Cardiac muscle cell (in vitro differentiated cells and primary cell): ENCODE measurements around the gene POLG. TPM values are rescaled to one million over a fixed set of nuclear protein-coding genes. Genes with fewer than 3 reads are reported as not detected.

Experiments used
- DNase-seq, 2 donors: peaks; one replicate each; pipeline versions ENCODE4 v3.0.0 to v3.0.0-alpha.2; 2010 to 2017; ENCODE audit warnings: low read depth in 1 of 2, low spot score in 1 of 2
- H3K27ac ChIP-seq: fragments of 200-600 bp; sonication (generic); 2 replicates; pipeline ENCODE4 v1.5.1; 2016
- H3K27me3 ChIP-seq: fragments of 200-600 bp; sonication (generic); 2 replicates; pipeline ENCODE4 v1.6.0; 2016; ENCODE audit warnings: control low read depth
- H3K36me3 ChIP-seq: fragments of 200-600 bp; sonication (generic); 2 replicates; pipeline ENCODE4 v1.5.1; 2016; ENCODE audit warnings: control low read depth
- H3K4me1 ChIP-seq: fragments of 200-600 bp; sonication (generic); 2 replicates; pipeline ENCODE4 v1.8.1; 2017; ENCODE audit warnings: low read depth, mild to moderate bottlenecking, mixed run types
- H3K4me3 ChIP-seq: fragments of 200-600 bp; sonication (generic); 2 replicates; pipeline ENCODE4 v1.5.1; 2016; ENCODE audit warnings: mild to moderate bottlenecking
- H3K9me3 ChIP-seq: fragments of 200-600 bp; sonication (generic); 2 replicates; pipeline ENCODE4 v1.5.1; 2017; ENCODE audit warnings: low read depth, mild to moderate bottlenecking, control low read depth
- polyA plus RNA-seq: library from polyadenylated mRNA; unstranded; fragments of >200 nt; fragmentation: Nextera tagmentation; extraction: Ambion mirVana; gene quantifications from 2 replicates; pipeline ENCODE4 v1.2.1, GENCODE V29; 2016
- total RNA-seq: library from RNA; depleted of rRNA; stranded (reverse); fragments of >200 nt; gene quantifications from 2 replicates; pipeline ENCODE4 v1.2.3, GENCODE V29; 2016
- TF ChIP-seq, protein P1 (sequence below): IDR thresholded peaks from 2 replicates; pipeline ENCODE4 v1.5.1; 2012; ENCODE audit warnings: low read depth, mild to moderate bottlenecking, low read length

The POLG gene
- total RNA-seq (56.2 and 63.9 TPM in 2 replicates), polyA plus RNA-seq (47.3 and 53.5 TPM in 2 replicates)

DNA sequence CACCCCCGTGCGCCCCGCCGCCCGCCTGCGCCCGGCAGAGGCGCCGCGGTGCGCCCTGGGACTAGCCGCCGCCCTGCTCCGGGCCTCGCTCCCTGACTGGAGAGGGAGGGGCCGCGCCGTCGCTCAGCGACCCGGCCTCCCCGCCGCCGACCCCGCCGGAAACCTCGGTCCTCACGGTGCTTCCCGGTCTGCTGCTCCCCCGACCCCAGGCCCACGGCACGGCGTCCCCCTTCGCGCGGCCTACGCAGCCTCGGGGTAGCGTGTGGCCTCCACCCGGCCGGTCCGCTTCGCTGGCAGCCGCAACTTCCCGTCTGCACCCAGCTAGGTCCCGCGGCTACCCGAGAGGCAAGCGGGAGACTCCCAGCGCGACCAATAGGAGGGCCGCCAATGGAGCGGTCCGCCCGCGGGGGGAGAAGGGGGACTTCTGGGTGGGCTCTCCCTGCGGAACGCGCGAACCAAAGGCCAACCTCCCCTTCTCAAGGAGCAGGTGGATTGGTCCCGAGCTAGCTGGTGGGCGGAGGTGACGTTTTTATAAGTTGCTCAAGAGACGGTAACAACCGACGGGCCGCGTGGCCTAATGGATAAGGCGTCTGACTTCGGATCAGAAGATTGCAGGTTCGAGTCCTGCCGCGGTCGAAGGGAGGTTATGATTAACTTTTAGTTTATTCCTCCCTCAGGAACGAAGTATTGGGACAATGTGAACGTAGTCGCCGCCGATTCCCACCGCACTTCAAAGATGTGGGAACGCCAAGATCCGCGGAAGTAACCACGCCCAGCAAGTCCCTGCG is at the start of gene POLG:
POLG (minus strand) TSS at position 315 of the 788 bp plus-strand sequence. CDS start 1,070 bp downstream, outside the sequence.
- Histone ChIP-seq H3K27ac (peak within 1 kb of the TSS; percentile 80), H3K36me3 (peaks cover 28% of the 10 kb centered on the region), H3K9me3 (no peaks in the 10 kb centered on the region), H3K4me1 (no peaks in the 10 kb centered on the region), H3K4me3 (peak within 1 kb of the TSS; percentile 59), H3K27me3 (peaks cover 6% of the 10 kb centered on the region)
- TF ChIP-seq, protein P1, sequence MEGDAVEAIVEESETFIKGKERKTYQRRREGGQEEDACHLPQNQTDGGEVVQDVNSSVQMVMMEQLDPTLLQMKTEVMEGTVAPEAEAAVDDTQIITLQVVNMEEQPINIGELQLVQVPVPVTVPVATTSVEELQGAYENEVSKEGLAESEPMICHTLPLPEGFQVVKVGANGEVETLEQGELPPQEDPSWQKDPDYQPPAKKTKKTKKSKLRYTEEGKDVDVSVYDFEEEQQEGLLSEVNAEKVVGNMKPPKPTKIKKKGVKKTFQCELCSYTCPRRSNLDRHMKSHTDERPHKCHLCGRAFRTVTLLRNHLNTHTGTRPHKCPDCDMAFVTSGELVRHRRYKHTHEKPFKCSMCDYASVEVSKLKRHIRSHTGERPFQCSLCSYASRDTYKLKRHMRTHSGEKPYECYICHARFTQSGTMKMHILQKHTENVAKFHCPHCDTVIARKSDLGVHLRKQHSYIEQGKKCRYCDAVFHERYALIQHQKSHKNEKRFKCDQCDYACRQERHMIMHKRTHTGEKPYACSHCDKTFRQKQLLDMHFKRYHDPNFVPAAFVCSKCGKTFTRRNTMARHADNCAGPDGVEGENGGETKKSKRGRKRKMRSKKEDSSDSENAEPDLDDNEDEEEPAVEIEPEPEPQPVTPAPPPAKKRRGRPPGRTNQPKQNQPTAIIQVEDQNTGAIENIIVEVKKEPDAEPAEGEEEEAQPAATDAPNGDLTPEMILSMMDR: no peak
- DNase-seq: peak; percentile 98 to 100

DNA sequence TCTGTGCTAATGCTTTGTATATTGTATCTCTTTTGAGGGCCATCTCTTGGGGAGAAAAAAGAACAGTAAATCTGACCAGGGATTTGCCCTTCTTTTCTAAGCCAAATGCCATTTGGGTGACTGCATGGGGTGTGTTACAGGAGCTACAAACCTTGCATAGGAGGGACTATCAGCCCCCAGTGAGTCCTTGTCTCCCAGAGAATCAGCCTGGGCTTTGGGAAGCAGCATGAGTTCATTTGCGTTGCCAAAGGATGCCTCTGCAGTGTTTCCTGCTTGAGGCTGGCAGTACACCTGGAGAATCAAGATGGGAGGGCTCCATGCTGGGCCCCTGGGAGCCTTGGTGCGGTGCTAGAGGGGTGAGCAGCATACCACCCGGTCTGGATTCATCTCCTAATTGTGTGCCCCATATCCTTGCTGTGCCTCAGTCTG is 49.6 kb upstream of the POLG start:
- Histone ChIP-seq H3K4me1 (peaks cover 11% of the 10 kb centered on the region), H3K27me3 (peaks cover 94% of the 10 kb centered on the region), H3K4me3 (no peak overlapping the region), H3K36me3 (no peaks in the 10 kb centered on the region), H3K9me3 (no peaks in the 10 kb centered on the region), H3K27ac (no peak overlapping the region)
- TF ChIP-seq, protein P1: no peak
- DNase-seq: no peak

DNA sequence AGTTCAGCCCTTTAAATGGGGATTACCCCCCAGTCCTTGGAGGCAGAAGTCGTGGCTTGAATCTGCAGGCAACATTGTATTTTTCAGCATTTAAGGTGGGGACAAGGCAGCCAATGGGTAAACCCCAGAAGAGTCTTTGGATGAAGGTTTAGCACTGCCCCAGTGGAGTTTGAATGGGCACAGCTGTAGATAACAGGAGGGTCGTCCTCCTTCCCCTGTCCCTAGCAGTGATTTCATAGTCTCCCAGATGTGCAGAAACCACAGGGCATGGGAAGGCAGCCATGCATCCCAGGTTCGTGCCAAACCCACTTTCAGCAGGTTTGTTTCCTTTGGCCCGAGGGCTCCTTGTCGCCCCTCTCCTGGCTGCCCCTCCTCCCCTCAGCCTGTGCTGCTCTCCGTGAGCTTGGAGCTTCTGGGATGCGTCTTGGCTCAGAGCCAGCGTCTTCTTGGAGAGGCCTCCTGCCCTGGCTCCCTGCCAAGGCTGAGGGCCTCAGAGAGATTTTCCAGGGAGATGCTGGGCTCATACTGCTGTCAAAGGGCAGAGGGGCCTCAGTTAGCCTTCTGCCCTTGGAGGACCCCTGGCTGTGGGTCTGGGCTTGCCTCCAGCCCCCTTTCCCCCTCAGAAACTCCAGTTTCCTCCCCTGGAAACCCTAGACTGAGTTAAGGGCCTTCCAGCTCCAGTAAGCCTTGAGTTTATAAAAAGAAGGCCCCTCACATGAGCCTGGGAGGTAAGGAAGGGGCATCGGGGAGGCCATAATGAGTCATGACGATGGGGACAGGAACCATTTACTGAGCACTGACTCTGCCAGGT is 48.9 kb upstream of the POLG start:
- H3K4me1 ChIP-seq: peaks cover 11% of the 10 kb centered on the region
- DNase-seq: peak; percentile 84 to 97

DNA sequence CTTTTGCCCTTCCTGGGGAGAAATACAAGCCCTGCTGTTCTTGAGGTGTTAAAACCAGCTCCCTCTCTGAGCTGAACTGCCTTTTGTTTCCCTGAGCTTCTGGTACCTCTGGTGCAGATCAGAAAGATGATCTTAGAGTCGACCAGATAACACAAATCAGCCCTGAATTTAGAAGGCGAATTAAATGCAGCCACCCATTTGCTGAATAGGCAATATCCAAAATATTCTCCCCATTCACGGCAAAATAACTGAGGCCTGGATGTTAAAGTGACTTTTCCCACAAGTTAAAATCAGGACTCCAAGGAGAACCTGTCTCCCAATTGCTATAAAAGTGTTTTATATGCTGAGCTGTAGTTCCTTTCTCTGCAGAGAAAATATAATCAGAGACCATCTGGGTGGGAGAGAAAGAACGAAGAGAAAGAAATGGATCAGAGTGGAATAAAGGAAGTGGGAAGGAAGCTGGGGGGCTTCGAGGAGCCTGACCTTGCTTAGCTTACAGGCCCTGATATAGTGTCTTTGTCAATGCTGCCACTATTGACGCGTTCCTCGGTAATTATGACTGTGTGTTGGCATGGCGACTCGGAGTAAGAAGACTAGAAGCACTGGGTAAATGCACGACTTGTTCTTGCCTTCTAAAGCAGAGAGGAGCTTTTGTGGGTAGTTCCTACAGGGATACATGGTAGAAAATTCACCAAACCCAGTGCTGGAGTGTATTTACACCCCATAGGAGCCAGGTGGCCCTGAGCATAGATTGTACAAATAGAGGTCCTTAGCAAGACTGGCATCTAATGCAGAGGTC is 47.5 kb upstream of the POLG start:
- Histone ChIP-seq H3K4me1 (peaks cover 11% of the 10 kb centered on the region), H3K27me3 (peaks cover 94% of the 10 kb centered on the region), H3K36me3 (no peaks in the 10 kb centered on the region), H3K4me3 (no peak overlapping the region), H3K27ac (no peak overlapping the region), H3K9me3 (no peaks in the 10 kb centered on the region)
- TF ChIP-seq, protein P1: no peak
- DNase-seq: no peak

More for the DNA sequence above, 48.9 kb upstream of the POLG start:
- H3K4me3 ChIP-seq: no peak overlapping the region
- H3K36me3 ChIP-seq: no peaks in the 10 kb centered on the region
- no peaks in the 10 kb centered on the region for H3K9me3 ChIP-seq
- TF ChIP-seq, protein P1: no peak
- H3K27me3 ChIP-seq: peaks cover 94% of the 10 kb centered on the region
- H3K27ac ChIP-seq: no peak overlapping the region

DNA sequence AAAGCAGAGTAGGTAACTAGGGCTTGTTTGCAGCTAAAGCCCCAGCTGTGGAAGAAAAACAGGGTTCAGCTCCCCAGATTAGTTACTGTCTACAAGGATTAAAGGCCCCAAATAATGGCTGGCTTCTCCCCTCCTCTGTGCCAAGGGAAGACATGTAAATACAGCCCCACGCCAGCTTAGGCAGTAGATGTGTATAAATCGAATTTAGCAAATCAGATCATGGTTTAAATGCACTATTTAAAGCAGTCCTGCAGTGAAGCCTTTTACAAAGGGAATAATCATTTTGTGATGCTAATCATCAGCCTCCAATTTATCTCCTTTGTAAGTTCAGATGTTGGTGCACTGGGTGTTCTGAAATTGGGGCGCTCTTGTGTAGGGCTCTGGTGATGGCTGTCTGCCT is 46.7 kb upstream of the POLG start:
- Histone ChIP-seq H3K4me3 (no peak overlapping the region), H3K36me3 (no peaks in the 10 kb centered on the region), H3K9me3 (no peaks in the 10 kb centered on the region), H3K27ac (no peak overlapping the region), H3K27me3 (peaks cover 94% of the 10 kb centered on the region), H3K4me1 (peaks cover 11% of the 10 kb centered on the region)
- no peak for DNase-seq
- TF ChIP-seq, protein P1: no peak
